GM19240 (cell line): Measurements from ENCODE around the gene SLC35D3.
"Not testable (repeated sequence)": the region's sequence is repeated elsewhere in the genome, so short reads cannot be mapped to it uniquely, and the experiment has no call there.

ENCODE experiments used
- DNase-seq: peaks from one replicate; pipeline ENCODE4 v3.0.0; 2011; ENCODE audit warnings: low spot score; ENCODE audit not compliant: insufficient read length

SLC35D3 gene

DNA sequence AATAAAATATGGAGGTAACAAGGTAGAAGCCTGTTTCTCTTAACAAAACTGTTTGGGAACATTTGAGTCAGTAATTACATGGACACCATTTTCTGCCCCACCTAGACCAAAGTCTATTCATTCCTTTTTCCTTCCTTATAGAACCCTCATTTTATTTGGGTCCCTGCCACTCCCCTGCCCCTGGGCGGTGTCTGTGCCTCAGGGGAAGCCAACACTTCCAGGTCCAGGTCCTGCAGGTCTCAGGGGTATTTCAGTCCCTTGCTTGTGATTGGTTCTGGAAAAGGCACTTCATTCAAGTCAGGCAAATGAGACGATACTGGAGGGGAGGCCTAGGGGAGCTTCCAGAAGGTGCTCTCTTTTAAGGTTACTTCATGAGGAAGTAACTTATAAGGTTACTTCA is 42.3 kb downstream of the SLC35D3 start:
- no peak for DNase-seq

DNA sequence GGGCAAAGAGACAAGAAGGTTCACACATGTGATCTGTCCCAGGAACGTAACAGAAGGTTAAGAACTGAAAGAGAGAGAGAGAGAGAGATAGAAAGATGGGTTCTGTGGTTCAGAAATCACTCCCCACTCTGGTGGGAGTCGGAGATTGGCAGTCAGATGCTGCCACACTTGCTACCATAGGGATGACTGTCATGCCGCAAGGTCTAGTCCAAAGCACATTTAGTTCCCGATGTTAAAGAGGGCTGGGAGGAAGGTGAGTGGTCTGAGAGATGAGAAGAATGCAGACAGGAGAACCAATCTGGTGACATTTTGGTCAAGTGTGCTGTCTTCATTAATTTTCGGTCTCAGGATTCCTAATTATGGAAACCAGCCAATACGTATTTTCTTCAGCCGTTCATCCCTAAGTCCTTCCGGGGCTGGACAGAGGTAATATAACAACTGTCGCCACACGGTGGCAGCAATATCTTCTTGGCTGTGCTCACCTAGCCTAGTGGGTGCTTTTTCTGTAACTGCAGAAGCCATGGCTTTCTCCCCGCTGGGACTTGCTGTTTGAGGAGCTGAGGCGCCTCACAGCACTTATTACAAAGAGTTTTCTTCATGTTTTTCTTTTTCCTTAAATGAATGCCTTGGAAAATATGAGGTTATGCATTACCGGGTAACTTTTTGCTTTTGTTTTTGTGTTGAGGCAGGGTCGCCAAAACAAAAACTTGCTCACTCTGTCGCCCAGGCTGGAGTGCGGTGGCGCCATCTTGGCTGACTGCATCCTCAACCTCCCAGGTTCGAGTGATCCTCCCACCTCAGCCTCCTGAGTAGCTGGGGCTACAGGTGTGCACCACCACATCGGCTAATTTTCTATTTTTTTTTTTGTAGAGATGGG is 46.0 kb downstream of the SLC35D3 start:
- peak; percentile 57 for DNase-seq

DNA sequence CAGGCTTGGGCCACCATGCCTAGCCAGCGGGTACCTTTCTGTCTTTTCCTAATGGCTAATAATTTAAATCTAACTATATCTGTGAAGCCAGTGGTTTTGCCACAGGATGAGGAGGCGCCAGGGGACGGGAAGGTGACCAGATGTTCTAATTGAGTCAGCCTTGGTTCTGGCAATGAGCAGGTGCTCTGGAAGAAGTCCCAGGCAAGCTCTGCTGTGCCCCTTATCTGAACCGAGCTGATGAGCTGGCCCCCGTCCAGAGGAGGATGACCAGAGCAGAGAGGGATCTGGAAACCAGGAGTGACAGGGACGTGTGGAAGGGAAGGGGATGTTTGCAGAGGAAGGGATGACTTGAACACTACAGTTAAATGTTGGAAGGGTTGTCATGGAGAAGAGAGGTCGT is 46.7 kb downstream of the SLC35D3 start:
- no peak for DNase-seq

DNA sequence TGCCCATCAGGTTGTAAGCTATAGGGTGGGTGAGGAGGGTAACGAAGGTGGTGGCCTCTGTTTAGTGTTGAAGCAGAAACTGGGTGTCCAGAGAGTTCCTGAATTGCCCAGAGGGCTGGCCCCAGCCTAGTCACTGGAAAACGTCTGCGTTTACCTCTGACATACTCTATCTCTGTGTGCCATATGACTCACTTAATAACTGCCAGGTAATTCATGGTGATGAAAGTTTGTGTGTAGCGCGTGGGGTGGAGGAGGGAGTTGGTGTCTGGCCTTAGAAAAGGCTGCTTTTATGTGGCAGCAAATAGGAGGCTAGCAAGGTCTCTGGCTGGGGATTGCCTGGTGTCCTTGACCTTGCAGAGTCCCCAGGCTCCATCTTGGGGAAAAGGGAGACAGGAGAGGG is 47.3 kb downstream of the SLC35D3 start:
- DNase-seq, result no peak

DNA sequence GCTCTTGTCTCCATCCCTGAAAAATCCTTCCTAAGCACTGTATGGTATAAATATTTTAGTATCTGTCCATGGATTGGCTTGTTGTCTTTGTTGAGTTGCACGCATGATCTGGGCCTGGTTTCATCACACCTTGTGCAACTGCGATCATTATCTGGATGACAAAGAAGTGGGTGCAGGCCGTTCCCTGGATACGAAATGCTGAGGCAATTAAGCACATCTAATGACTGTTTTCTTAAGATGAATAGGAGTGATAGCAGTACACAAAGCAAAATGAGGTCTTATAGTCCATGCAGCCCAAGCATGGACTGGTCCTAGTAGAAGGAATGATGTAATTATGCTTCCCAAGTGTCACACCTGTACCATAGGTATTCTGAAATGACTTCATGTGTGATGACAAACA is 47.8 kb downstream of the SLC35D3 start:
- no peak for DNase-seq

DNA sequence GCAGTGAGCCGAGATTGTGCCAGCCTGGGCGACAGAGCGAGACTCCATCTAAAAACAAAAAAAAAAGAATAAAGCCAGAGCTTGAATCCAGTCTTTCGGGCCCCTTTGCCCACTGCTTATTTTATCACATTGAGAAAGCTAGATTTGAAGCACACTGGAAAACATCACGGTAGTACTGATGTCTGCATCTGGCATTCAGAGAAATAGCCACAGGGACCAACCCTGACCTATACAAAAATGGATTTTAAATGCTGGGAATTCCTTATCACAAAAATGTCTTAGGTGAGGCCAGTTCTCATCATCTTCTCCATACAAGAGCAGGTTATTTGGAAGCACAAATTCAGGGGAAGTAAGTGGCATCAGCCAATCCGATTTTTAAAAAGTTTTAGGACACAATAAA is 49.5 kb downstream of the SLC35D3 start:
- no peak for DNase-seq

DNA sequence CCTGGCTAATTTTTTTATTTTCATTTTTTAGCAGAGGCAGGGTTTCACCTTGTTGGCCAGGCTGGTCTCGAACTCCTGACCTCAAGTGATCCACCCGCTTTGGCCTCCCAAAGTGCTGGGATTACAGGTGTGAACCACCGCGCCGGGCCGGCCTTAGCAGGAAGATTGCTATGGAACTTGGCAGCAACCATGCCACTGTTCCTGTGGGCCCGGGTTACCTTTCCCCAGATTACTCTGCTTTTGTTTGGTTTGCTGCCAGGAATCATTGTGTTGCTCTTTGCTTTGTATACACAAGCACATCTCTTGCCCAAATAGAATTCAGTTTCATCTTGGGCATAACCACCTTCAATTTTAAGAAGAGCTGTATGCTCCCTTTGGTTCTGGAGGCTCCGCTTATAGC is 51.7 kb downstream of the SLC35D3 start:
- not testable (repeated sequence) for DNase-seq
